Measurements from ENCODE around the gene CDKAL1.

DNA sequence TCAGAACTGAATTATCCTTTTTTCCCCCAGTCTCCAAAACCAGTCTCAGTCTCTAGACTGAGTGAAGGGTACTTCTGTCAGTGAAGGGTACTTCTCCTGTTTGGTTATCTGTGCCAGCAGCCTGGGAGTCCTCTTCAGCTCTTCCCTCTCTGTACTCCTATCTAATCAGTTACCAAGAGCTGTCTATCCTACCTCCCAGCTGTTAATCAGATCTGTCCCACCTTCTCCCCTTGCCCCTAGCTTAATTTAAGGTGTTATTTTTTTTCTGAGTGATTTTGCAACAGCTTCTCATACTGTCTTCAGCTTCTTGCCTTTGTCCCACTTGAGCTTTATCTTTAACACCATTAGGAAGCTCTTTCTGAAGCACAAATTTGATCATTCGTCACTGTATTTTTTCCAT, 567.4 kb downstream of the CDKAL1 start:
- TF ChIP-seq HCFC1 (IDR thresholded peaks at IDR 0.05; ENCODE audit: low read depth, low read length) = no peak
- TF ChIP-seq, protein P1, sequence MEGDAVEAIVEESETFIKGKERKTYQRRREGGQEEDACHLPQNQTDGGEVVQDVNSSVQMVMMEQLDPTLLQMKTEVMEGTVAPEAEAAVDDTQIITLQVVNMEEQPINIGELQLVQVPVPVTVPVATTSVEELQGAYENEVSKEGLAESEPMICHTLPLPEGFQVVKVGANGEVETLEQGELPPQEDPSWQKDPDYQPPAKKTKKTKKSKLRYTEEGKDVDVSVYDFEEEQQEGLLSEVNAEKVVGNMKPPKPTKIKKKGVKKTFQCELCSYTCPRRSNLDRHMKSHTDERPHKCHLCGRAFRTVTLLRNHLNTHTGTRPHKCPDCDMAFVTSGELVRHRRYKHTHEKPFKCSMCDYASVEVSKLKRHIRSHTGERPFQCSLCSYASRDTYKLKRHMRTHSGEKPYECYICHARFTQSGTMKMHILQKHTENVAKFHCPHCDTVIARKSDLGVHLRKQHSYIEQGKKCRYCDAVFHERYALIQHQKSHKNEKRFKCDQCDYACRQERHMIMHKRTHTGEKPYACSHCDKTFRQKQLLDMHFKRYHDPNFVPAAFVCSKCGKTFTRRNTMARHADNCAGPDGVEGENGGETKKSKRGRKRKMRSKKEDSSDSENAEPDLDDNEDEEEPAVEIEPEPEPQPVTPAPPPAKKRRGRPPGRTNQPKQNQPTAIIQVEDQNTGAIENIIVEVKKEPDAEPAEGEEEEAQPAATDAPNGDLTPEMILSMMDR (IDR thresholded peaks at IDR 0.05 in 2 of 3, conservative IDR thresholded peaks at IDR 0.05 in 1 of 3; ENCODE audit: insufficient read depth in 2 of 3, low read depth in 1 of 3, low read length in 3 of 3) = no peak
- TF ChIP-seq TAF1 (IDR thresholded peaks at IDR 0.05; ENCODE audit: control insufficient read depth, extremely low read depth, insufficient read depth, low read length, severe bottlenecking) = no peak
- no peak for TF ChIP-seq CCAR2 (IDR thresholded peaks at IDR 0.05; ENCODE audit: low read depth, low read length)
- TF ChIP-seq, protein P2, sequence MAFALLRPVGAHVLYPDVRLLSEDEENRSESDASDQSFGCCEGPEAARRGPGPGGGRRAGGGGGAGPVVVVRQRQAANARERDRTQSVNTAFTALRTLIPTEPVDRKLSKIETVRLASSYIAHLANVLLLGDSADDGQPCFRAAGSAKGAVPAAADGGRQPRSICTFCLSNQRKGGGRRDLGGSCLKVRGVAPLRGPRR (CRISPR knock-in tag; IDR thresholded peaks at IDR 0.05) = no peak
- no peak for TF ChIP-seq BACH1 (tag; IDR thresholded peaks at IDR 0.05)
- TF ChIP-seq POLR2A (conservative IDR thresholded peaks at IDR 0.05) = no peak

Measured in K562 (cell line).